SK-N-SH (cell line): ENCODE measurements around the gene FGF23. TPM values are rescaled to one million over a fixed set of nuclear protein-coding genes. Genes with fewer than 3 reads are reported as not detected.

Experiments used
- CTCF ChIA-PET: fragments of 300-600, 350-600 bp; formaldehyde crosslinking; extraction: SDS; loops from one replicate; lab custom pipeline; 2021; lab: Yijun Ruan, JAX
- POLR2A ChIA-PET: fragments of 350-600 bp; sonication (Branson Sonifier 250); formaldehyde crosslinking; extraction: SDS; loops from one replicate; lab custom pipeline; 2020; ENCODE audit warnings: antibody characterized with exemption, inconsistent platforms; lab: Yijun Ruan, JAX
- DNase-seq: peaks from one replicate; pipeline ENCODE4 v3.0.0; 2012
- H2AFZ ChIP-seq: fragments of 200-600 bp; sonication (generic); 2 replicates; pipeline ENCODE4 v1.8.1; 2016; ENCODE audit warnings: antibody characterized with exemption, mild to moderate bottlenecking, low read depth
- H3F3A ChIP-seq: fragments of 200-600 bp; sonication (generic); replicated peaks from 2 replicates; pipeline ENCODE3; 2016; ENCODE audit warnings: antibody characterized with exemption, mild to moderate bottlenecking; ENCODE audit not compliant: insufficient read depth
- H3K27ac ChIP-seq, 2 experiments: fragments of 200-500 bp in 1 of 2; fragments of 200-600 bp in 1 of 2; sonication (Bioruptor generic) in 1 of 2; sonication (generic), shearing (Covaris generic) in 1 of 2; 2 replicates each; pipeline versions ENCODE4 v1.5.1 to v1.6.1; 2014 to 2016; ENCODE audit warnings: low read depth in 2 of 2, inconsistent platforms in 1 of 2, low read length in 1 of 2, mild to moderate bottlenecking in 1 of 2, mixed read lengths in 1 of 2
- H3K27me3 ChIP-seq: fragments of 200-600 bp; sonication (generic), shearing (Covaris generic); 2 replicates; pipeline ENCODE4 v1.6.1; 2016; ENCODE audit warnings: mixed run types; ENCODE audit not compliant: insufficient read depth
- H3K36me3 ChIP-seq, 2 experiments: fragments of 200-500 bp in 1 of 2; fragments of 200-600 bp in 1 of 2; sonication (Bioruptor generic) in 1 of 2; sonication (generic) in 1 of 2; replicated peaks in 1 of 2; 2 replicates each; pipeline versions ENCODE3 to v1.5.1; 2014 to 2016; ENCODE audit warnings: low read length in 1 of 2, mild to moderate bottlenecking in 1 of 2; ENCODE audit not compliant: insufficient read depth in 2 of 2, control insufficient read depth in 1 of 2
- H3K4me1 ChIP-seq, 2 experiments: fragments of 200-500 bp in 1 of 2; fragments of 200-600 bp in 1 of 2; sonication (Bioruptor generic) in 1 of 2; sonication (generic), shearing (Covaris generic) in 1 of 2; 2 replicates each; pipeline versions ENCODE4 v1.5.1 to v1.6.1; 2014 to 2016; ENCODE audit warnings: low read depth in 1 of 2, low read length in 1 of 2, mixed run types in 1 of 2; ENCODE audit not compliant: insufficient read depth in 2 of 2, control insufficient read depth in 1 of 2
- H3K4me2 ChIP-seq: fragments of 200-600 bp; sonication (generic), shearing (Covaris generic); 2 replicates; pipeline ENCODE4 v1.6.1; 2017; ENCODE audit warnings: mixed run types
- H3K4me3 ChIP-seq, 2 experiments: fragments of 200-500 bp in 1 of 2; fragments of 200-600 bp in 1 of 2; sonication (Bioruptor generic) in 1 of 2; sonication (generic), shearing (Covaris generic) in 1 of 2; 2 replicates each; pipeline versions ENCODE4 v1.5.1 to v1.8.1; 2014 to 2016; ENCODE audit warnings: low read depth in 2 of 2, inconsistent platforms in 1 of 2, low read length in 1 of 2, mild to moderate bottlenecking in 1 of 2, mixed read lengths in 1 of 2, moderate library complexity in 1 of 2
- H3K79me2 ChIP-seq: fragments of 200-600 bp; sonication (generic); 2 replicates; pipeline ENCODE4 v1.8.1; 2017; ENCODE audit warnings: mild to moderate bottlenecking; ENCODE audit not compliant: insufficient read depth
- H3K9ac ChIP-seq: fragments of 200-600 bp; sonication (generic); 2 replicates; pipeline ENCODE4 v1.6.1; 2017; ENCODE audit warnings: mixed run types
- H3K9me2 ChIP-seq: fragments of 200-600 bp; sonication (generic); 2 replicates; pipeline ENCODE4 v1.6.1; 2017; ENCODE audit warnings: mixed run types
- H3K9me3 ChIP-seq: fragments of 200-600 bp; sonication (generic); 2 replicates; pipeline ENCODE4 v1.6.1; 2017; ENCODE audit warnings: mixed run types, mild to moderate bottlenecking, moderate library complexity
- H4K20me1 ChIP-seq: fragments of 200-600 bp; sonication (generic); 2 replicates; pipeline ENCODE4 v1.6.1; 2017; ENCODE audit warnings: mild to moderate bottlenecking, mixed run types; ENCODE audit not compliant: insufficient read depth
- CHD2 ChIP-seq: fragments of 150-350 bp; IDR thresholded peaks from 2 replicates; pipeline ENCODE4 v1.6.1; 2018; ENCODE audit warnings: low read length; ENCODE audit not compliant: partially characterized antibody
- CTCF ChIP-seq: fragments of 200-600 bp; sonication (generic); IDR thresholded peaks from 2 replicates; pipeline ENCODE4 v1.6.1; 2017; ENCODE audit warnings: antibody characterized with exemption, mild to moderate bottlenecking, moderate library complexity
- ELF1 ChIP-seq: IDR thresholded peaks from 2 replicates; pipeline ENCODE4 v1.4.0; 2012
- FOSL2 ChIP-seq: IDR thresholded peaks from 2 replicates; pipeline ENCODE4 v1.4.0; 2012; ENCODE audit warnings: low read depth, mild to moderate bottlenecking, moderate library complexity, borderline replicate concordance
- FOXM1 ChIP-seq: IDR thresholded peaks from 2 replicates; pipeline ENCODE4 v1.4.0; 2012; ENCODE audit warnings: low read depth, mild to moderate bottlenecking
- GABPA ChIP-seq: IDR thresholded peaks from 2 replicates; pipeline ENCODE4 v1.4.0; 2012; ENCODE audit warnings: low read depth, mild to moderate bottlenecking
- GATA2 ChIP-seq: sonication (generic); formaldehyde crosslinking; IDR thresholded peaks from 2 replicates; pipeline ENCODE4 v1.5.0; 2020; ENCODE audit warnings: mild to moderate bottlenecking, missing genetic modification reagents
- IRF3 ChIP-seq: fragments of 150-350 bp; IDR thresholded peaks from 2 replicates; pipeline ENCODE4 v1.6.1; 2016; ENCODE audit warnings: mild to moderate bottlenecking, low read depth, low read length
- MAX ChIP-seq: IDR thresholded peaks from 2 replicates; pipeline ENCODE4 v1.4.0; 2012; ENCODE audit warnings: low read depth
- MEF2A ChIP-seq: IDR thresholded peaks from 2 replicates; pipeline ENCODE4 v1.4.0; 2012; ENCODE audit warnings: low read depth, borderline replicate concordance
- MXI1 ChIP-seq: IDR thresholded peaks from 2 replicates; pipeline ENCODE4 v1.6.1; 2012; ENCODE audit warnings: mild to moderate bottlenecking, low read depth, low read length, improper control_type of control experiment
- NFIC ChIP-seq: IDR thresholded peaks from 2 replicates; pipeline ENCODE4 v1.4.0; 2012; ENCODE audit warnings: borderline replicate concordance
- NRF1 ChIP-seq: IDR thresholded peaks from 2 replicates; pipeline ENCODE4 v1.6.1; 2012; ENCODE audit warnings: low read depth, mild to moderate bottlenecking, low read length
- POLR2AphosphoS5 ChIP-seq: IDR thresholded peaks from 2 replicates; pipeline ENCODE4 v1.6.1; 2012; ENCODE audit warnings: low read depth, low read length
- RCOR1 ChIP-seq: fragments of 150-350 bp; IDR thresholded peaks from 2 replicates; pipeline ENCODE4 v1.6.1; 2017; ENCODE audit warnings: antibody characterized with exemption, low read length
- RFX5 ChIP-seq: IDR thresholded peaks from 2 replicates; pipeline ENCODE4 v1.6.1; 2012; ENCODE audit warnings: mild to moderate bottlenecking, improper control_type of control experiment, low read length
- SIN3A ChIP-seq: IDR thresholded peaks from 2 replicates; pipeline ENCODE4 v1.6.1; 2012; ENCODE audit warnings: low read depth, mild to moderate bottlenecking, low read length, moderate library complexity, borderline replicate concordance
- SMC3 ChIP-seq: IDR thresholded peaks from 2 replicates; pipeline ENCODE4 v1.6.1; 2012; ENCODE audit warnings: low read depth, low read length, improper control_type of control experiment
- TAF1 ChIP-seq: IDR thresholded peaks from 2 replicates; pipeline ENCODE4 v1.6.1; 2012; ENCODE audit warnings: low read depth, mild to moderate bottlenecking, low read length, moderate library complexity, borderline replicate concordance
- TEAD4 ChIP-seq: IDR thresholded peaks from 2 replicates; pipeline ENCODE4 v1.4.0; 2012; ENCODE audit warnings: mild to moderate bottlenecking, borderline replicate concordance; ENCODE audit not compliant: insufficient read depth
- USF1 ChIP-seq: IDR thresholded peaks from 2 replicates; pipeline ENCODE4 v1.4.0; 2012; ENCODE audit warnings: low read depth, borderline replicate concordance
- YY1 ChIP-seq: IDR thresholded peaks from 2 replicates; pipeline ENCODE4 v1.4.0; 2012; ENCODE audit warnings: low read depth, mild to moderate bottlenecking
- WGBS: methylation state at CpG from one replicate; pipeline ENCODE4 v1.1.6; 2017; ENCODE audit warnings: low lambda C conversion rate; 5-methylcytosine and 5-hydroxymethylcytosine counted together
- polyA plus RNA-seq, 3 experiments: library from polyadenylated mRNA; depleted of rRNA; stranded (reverse); fragments of >200 nt; gene quantifications; 2 replicates each; pipeline ENCODE4 v1.2.3, GENCODE V29; 2012
- TF ChIP-seq, protein P1 (sequence below): IDR thresholded peaks from 2 replicates; pipeline ENCODE4; 2012

Gene FGF23
- polyA plus RNA-seq, 1 of the 3 experiments (the other 2 are of a cell fraction) = not detected

DNA sequence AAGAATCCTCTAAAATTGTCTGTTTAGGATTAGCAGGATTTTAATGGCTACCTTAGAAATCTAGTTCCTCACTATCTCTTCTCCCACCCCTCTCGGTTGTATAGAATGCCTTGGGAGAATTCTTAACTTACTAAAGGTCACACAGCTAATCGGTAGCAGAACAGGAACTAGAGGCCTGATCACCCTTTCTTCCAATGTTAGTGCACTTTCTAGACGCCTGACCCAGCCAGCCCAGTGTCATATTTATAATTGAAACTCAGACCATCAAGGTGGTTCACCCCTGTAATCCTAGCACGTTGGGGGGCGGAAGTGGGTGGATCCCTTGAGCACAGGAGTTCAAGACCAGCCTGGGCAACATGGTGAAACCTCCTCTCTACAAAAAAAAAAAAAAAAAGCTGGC is 56.8 kb downstream of the FGF23 start (continued):
- TF ChIP-seq MAX = no peak

- Histone ChIP-seq H3K27ac (peak within 1 kb of the TSS; percentile 79 to 90), H3K27me3 (no peaks in the 10 kb centered on the region), H3K4me2 (peak within 1 kb of the TSS; percentile 89), H4K20me1 (peaks cover 9% of the 10 kb centered on the region; the same call in 1 of the 2 replicates), H3K9me3 (no peaks in the 10 kb centered on the region), H3K9me2 (no peaks in the 10 kb centered on the region), H3K79me2 (peaks cover 46% of the 10 kb centered on the region), H3K36me3 (peaks cover 3 to 11% of the 10 kb centered on the region in 2 experiments), H3K4me3 (peak within 1 kb of the TSS; percentile 86 to 88), H3K9ac (peak within 1 kb of the TSS; percentile 74), H3F3A (peaks cover 4% of the 10 kb centered on the region), H2AFZ (peak within 1 kb of the TSS; percentile 99)
- ChIA-PET CTCF (interaction anchor here (0.5 to 1.5 kb wide), 5 partner anchors 13 to 207 kb away, joined by 3 to 6 read pairs (median 3); no protein-coding TSS in a partner anchor), POLR2A (interaction anchor here (1.7 kb wide), 1 partner anchor 97 kb away, joined by 4 read pairs; no protein-coding TSS in a partner anchor)
- peak; percentile 99 for DNase-seq
- WGBS = 3% methylated on average over 24 of the region's 76 CpGs
- TF ChIP-seq RFX5 (peak; percentile 88), SIN3A (no peak; the same call in 1 of the 2 replicates), CHD2 (peak; percentile 36), MEF2A (no peak), RCOR1 (0 out of 2 replicates have a peak, but pooled peaks have one; percentile 44), GABPA (peak; percentile 62), FOSL2 (no peak), MAX (peak; percentile 56; the same call in 1 of the 2 replicates), TAF1 (peak; percentile 74), SMC3 (no peak), NRF1 (peak; percentile 84), POLR2AphosphoS5 (peak; percentile 83), CTCF (no peak), USF1 (no peak), TEAD4 (no peak), GATA2 (CRISPR knock-in tag) (no peak), ELF1 (peak; percentile 82), FOXM1 (no peak), NFIC (no peak), MXI1 (peak; percentile 88), IRF3 (no peak), YY1 (0 out of 2 replicates have a peak, but pooled peaks have one; percentile 26)
- TF ChIP-seq, protein P1, sequence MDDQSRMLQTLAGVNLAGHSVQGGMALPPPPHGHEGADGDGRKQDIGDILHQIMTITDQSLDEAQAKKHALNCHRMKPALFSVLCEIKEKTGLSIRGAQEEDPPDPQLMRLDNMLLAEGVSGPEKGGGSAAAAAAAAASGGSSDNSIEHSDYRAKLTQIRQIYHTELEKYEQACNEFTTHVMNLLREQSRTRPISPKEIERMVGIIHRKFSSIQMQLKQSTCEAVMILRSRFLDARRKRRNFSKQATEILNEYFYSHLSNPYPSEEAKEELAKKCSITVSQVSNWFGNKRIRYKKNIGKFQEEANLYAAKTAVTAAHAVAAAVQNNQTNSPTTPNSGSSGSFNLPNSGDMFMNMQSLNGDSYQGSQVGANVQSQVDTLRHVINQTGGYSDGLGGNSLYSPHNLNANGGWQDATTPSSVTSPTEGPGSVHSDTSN = peak; percentile 43
- TF ChIP-seq, all 33 proteins: peak for 12
- peaks cover 0 to 8% of the 10 kb centered on the region in 2 experiments; a peak in 2 of 4 replicates for H3K4me1 ChIP-seq
These were observed 58.4 kb downstream of the FGF23 start, which contains the start of gene TIGAR for GRCh38 chr12:4320853-4321701. Gene TIGAR, plus strand, starts transcription at chr12:4321213. Its CDS starts 59 bp downstream, at chr12:4321272.
